ENCODE results near the gene NKTR. TPM values are rescaled to one million over a fixed set of nuclear protein-coding genes. Genes with fewer than 3 reads are reported as not detected.

Gene NKTR
- total and polyA plus RNA-seq, 9 of the 15 experiments (the other 6 are each of a cell fraction or from before 2014, with no cell fraction given) = 19.7 to 123 (median 92.6) TPM

GRCh38 chr3:42652611-42653302, 52.3 kb downstream of the NKTR start (continued):
- TF ChIP-seq YY1 (IDR thresholded peaks at IDR 0.05; ENCODE audit: borderline replicate concordance in 1 of 3, control insufficient read depth in 1 of 3, extremely low read depth in 1 of 3, insufficient read depth in 3 of 3, insufficient read length in 1 of 3, insufficient replicate concordance in 2 of 3, low read depth in 1 of 3, low read length in 2 of 3) = peak in 1 of 3 experiments; percentile 19
- peak; percentile 35 for TF ChIP-seq NFYB (IDR thresholded peaks at IDR 0.05; ENCODE audit: extremely low read depth, insufficient read length)
- TF ChIP-seq TAL1 (IDR thresholded peaks at IDR 0.05) = no peak
- peak; percentile 71 for TF ChIP-seq POLR2G (IDR thresholded peaks at IDR 0.05; ENCODE audit: low read depth, low read length)
- no peak for TF ChIP-seq MIER1 (IDR thresholded peaks at IDR 0.05; ENCODE audit: low read depth)
- no peak for TF ChIP-seq ATF1 (CRISPR knock-in tag; IDR thresholded peaks at IDR 0.05)
- peak; percentile 39; the same call in 1 of the 2 replicates for TF ChIP-seq ATF1 (tag; IDR thresholded peaks at IDR 0.05)
- TF ChIP-seq CTBP1 (IDR thresholded peaks at IDR 0.05; ENCODE audit: borderline replicate concordance) = peak; percentile 76
- TF ChIP-seq SPI1 (IDR thresholded peaks at IDR 0.05; ENCODE audit: borderline replicate concordance, low read depth, low read length) = peak; percentile 99
- TF ChIP-seq FOSL1 (tag; conservative IDR thresholded peaks at IDR 0.05) = peak; percentile 89
- TF ChIP-seq U2AF1 (optimal IDR thresholded peaks at IDR 0.05; ENCODE audit: low read depth, low read length) = no peak
- TF ChIP-seq CAMTA2 (CRISPR knock-in tag; conservative IDR thresholded peaks at IDR 0.05) = no peak
- 0 out of 2 replicates have a peak, but pooled peaks have one; percentile 53 for TF ChIP-seq FOXP1 (CRISPR knock-in tag; IDR thresholded peaks at IDR 0.05)
- TF ChIP-seq POLR2B (IDR thresholded peaks at IDR 0.05; ENCODE audit: low read depth, partially characterized antibody) = peak; percentile 70
- TF ChIP-seq CHCHD3 (CRISPR knock-in tag; IDR thresholded peaks at IDR 0.05) = peak; percentile 75; the same call in 1 of the 2 replicates
- 0 out of 2 replicates have a peak, but pooled peaks have one; percentile 29 for TF ChIP-seq GABPB1 (CRISPR knock-in tag; IDR thresholded peaks at IDR 0.05)
- TF ChIP-seq ZNF639 (CRISPR knock-in tag; conservative IDR thresholded peaks at IDR 0.05 in 1 of 2, IDR thresholded peaks at IDR 0.05 in 1 of 2) = no peak
- TF ChIP-seq HMBOX1 (IDR thresholded peaks at IDR 0.05) = 0 out of 2 replicates have a peak, but pooled peaks have one; percentile 56
- no peak for TF ChIP-seq PURB (CRISPR knock-in tag; IDR thresholded peaks at IDR 0.05; ENCODE audit: low read depth)
- 0 out of 2 replicates have a peak, but pooled peaks have one; percentile 37 for TF ChIP-seq ZBTB17 (CRISPR knock-in tag; IDR thresholded peaks at IDR 0.05)
- TF ChIP-seq HDGF (IDR thresholded peaks at IDR 0.05) = peak; percentile 79
- no peak for TF ChIP-seq GATA2 (CRISPR knock-in tag; IDR thresholded peaks at IDR 0.05)
- peak; percentile 52; the same call in 1 of the 2 replicates for TF ChIP-seq MTA3 (IDR thresholded peaks at IDR 0.05; ENCODE audit: borderline replicate concordance)
- peak; percentile 76 for TF ChIP-seq ZNF740 (CRISPR knock-in tag; IDR thresholded peaks at IDR 0.05)
- TF ChIP-seq ZNF740 (tag; IDR thresholded peaks at IDR 0.05) = no peak
- peak in 1 of 2 experiments; percentile 48; a peak in 1 of 4 replicates for TF ChIP-seq HDAC1 (IDR thresholded peaks at IDR 0.05)
- no peak for TF ChIP-seq RFX5 (IDR thresholded peaks at IDR 0.05; ENCODE audit: low read depth, low read length)

Measured in K562 (cell line).